ENCODE data around the gene DRD4.

Gene DRD4

GRCh38 chr11:611001-611996 is 25.8 kb upstream of the DRD4 start:
- DNase-seq: no peak

- DNase-seq: no peak
Measured at GRCh38 chr11:612201-612960, 24.7 kb upstream of the DRD4 start.

- DNase-seq: no peak
Measured at GRCh38 chr11:612961-613300, 24.1 kb upstream of the DRD4 start.

- peak; percentile 41 for DNase-seq
Measured at GRCh38 chr11:613369-613968, 23.6 kb upstream of the DRD4 start.

GRCh38 chr11:614021-614622 is 22.9 kb upstream of the DRD4 start:
- no peak for DNase-seq

- no peak for DNase-seq
Measured at GRCh38 chr11:614623-615503, 22.2 kb upstream of the DRD4 start.

GRCh38 chr11:615504-616319 is 21.4 kb upstream of the DRD4 start, which contains the start of gene IRF7:
TSS of gene IRF7 (minus strand) at chr11:615950. CDS start at chr11:615364, 586 bp downstream.
- DNase-seq: peak; percentile 90

GRCh38 chr11:616320-617198 is 20.5 kb upstream of the DRD4 start:
- no peak for DNase-seq

GRCh38 chr11:617199-617911 is 19.7 kb upstream of the DRD4 start:
- no peak for DNase-seq

- no peak for DNase-seq
Measured at GRCh38 chr11:617912-618682, 19.0 kb upstream of the DRD4 start.

GRCh38 chr11:618856-619627 is 18.0 kb upstream of the DRD4 start:
- DNase-seq: no peak

- no peak for DNase-seq
Measured at GRCh38 chr11:619628-620050, 17.4 kb upstream of the DRD4 start.

- no peak for DNase-seq
Measured at GRCh38 chr11:620201-620600, 16.9 kb upstream of the DRD4 start.

GRCh38 chr11:620935-621814 is 15.9 kb upstream of the DRD4 start:
- DNase-seq: no peak

- DNase-seq: no peak
Measured at GRCh38 chr11:621838-622237, 15.2 kb upstream of the DRD4 start.

- DNase-seq: no peak
Measured at GRCh38 chr11:623349-623869, 13.7 kb upstream of the DRD4 start.
